ENCODE data around the gene STAT5B.

- TF ChIP-seq POLR2A (IDR thresholded peaks at IDR 0.05; ENCODE audit: control extremely low read depth in 1 of 2, low read depth in 2 of 2, low read length in 2 of 2) (no peak), HDAC6 (IDR thresholded peaks at IDR 0.05; ENCODE audit: low read depth, low read length) (no peak), ZNF274 (IDR thresholded peaks at IDR 0.05; ENCODE audit: borderline replicate concordance, extremely low read depth, low read length) (no peak), GABPA (IDR thresholded peaks at IDR 0.05; ENCODE audit: borderline replicate concordance, insufficient read depth, low read length) (no peak), ATF3 (IDR thresholded peaks at IDR 0.05; ENCODE audit: insufficient read depth, low read depth, low read length) (no peak), TAF1 (IDR thresholded peaks at IDR 0.05; ENCODE audit: low read depth, low read length) (no peak), SRF (IDR thresholded peaks at IDR 0.05; ENCODE audit: low read depth, low read length) (no peak)
- TF ChIP-seq, protein P1, sequence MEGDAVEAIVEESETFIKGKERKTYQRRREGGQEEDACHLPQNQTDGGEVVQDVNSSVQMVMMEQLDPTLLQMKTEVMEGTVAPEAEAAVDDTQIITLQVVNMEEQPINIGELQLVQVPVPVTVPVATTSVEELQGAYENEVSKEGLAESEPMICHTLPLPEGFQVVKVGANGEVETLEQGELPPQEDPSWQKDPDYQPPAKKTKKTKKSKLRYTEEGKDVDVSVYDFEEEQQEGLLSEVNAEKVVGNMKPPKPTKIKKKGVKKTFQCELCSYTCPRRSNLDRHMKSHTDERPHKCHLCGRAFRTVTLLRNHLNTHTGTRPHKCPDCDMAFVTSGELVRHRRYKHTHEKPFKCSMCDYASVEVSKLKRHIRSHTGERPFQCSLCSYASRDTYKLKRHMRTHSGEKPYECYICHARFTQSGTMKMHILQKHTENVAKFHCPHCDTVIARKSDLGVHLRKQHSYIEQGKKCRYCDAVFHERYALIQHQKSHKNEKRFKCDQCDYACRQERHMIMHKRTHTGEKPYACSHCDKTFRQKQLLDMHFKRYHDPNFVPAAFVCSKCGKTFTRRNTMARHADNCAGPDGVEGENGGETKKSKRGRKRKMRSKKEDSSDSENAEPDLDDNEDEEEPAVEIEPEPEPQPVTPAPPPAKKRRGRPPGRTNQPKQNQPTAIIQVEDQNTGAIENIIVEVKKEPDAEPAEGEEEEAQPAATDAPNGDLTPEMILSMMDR (IDR thresholded peaks at IDR 0.05; ENCODE audit: control extremely low read depth in 1 of 3, insufficient read depth in 1 of 3, low read depth in 1 of 3, low read length in 3 of 3) = no peak
Observed at GRCh38 chr17:42177684-42178083, 98.5 kb downstream of the STAT5B start.

Data from H1 (cell line).